GM21367 (cell line): ENCODE data around the gene TEX29.

Experiments used
- ATAC-seq: cut with Tn5 transposase; IDR thresholded peaks from one replicate; pipeline ENCODE4 v1.9.1; 2021; ENCODE audit not compliant: unreplicated experiment

TEX29 gene

GRCh38 chr13:111365149-111366005 lies 44.9 kb downstream of the TEX29 start:
- no peak for ATAC-seq

GRCh38 chr13:111367340-111367739 lies 46.9 kb downstream of the TEX29 start:
- ATAC-seq, result no peak

DNA sequence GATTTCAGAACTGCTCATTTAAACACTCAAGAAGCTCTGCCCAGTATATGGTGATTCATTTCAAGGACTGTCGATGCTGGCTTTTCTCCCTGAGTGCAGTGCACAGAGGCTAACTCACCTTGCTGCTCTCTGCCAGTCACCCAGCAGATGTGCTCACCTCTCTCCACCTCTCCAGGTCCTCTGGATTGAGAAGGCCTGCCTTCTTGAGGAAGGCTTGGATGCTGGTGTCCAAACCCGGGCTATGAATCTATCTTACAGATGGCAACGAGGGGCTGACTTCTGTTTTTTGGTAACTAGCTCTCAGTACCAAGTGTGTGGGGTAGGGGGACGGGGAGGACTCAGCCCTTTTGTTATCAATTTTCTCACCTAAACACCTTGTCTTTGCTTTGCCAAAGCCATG lies 47.6 kb downstream of the TEX29 start:
- no peak for ATAC-seq

DNA sequence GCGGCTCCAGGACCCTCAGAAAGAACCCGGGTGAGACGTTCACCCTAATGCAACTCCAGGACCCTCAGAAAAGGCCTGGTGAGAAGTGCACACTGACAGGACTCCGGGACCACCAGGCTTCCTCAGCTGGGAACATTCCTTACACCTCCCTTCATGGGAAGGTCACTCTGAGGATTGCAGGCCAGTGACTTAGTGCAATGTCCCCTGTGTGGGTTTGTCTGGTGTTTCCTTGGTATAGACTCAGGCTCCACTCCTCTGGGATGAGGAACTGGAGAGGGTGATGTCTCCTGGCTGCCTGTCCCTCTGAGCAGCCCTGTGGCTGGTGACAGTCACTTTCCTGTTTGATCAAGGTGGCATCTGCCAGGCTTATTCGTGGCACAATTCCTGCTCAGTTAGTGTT lies 49.7 kb downstream of the TEX29 start:
- no peak for ATAC-seq

GRCh38 chr13:111370570-111371535 lies 50.4 kb downstream of the TEX29 start:
- ATAC-seq, result no peak

- ATAC-seq, result no peak
Measured at GRCh38 chr13:111371720-111372119, 51.3 kb downstream of the TEX29 start.

DNA sequence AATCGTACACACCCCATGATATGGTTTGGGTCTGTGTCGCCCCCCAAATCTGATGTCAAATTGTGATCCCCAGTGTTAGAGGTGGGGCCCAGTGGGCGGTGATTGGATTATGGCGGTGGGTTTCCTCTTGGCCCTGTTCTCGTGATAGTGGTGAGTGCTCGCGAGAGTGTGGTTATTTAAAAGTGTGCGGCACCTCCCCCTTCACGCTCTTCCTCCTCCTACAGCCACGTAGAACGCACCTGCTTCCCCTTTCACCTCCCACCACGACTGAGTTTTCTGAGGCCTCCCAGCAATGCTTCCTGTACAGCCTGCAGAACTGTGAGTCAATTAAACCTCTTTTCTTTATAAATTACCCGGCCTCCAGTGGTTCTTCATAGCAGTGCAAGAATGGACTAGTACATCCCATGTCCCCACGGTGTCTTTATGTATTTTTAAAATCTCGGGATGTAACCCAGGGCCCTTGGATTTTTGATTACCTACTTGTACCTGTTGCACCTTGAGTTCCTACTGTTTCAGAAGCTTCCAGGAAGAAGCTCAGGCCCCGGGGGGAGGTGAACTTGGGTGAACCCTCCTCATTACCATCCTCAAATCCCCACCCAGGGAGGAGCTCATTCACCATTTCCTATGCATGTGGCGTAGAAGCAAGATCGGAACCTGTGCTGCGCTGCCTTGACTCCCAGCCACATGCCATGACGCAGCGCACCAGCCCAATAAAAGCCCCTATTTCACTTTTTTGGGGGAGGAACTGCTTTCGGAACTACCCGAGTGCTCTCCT lies 52.4 kb downstream of the TEX29 start:
- no peak for ATAC-seq

- ATAC-seq, result no peak
Measured at GRCh38 chr13:111373486-111373885, 53.0 kb downstream of the TEX29 start.

GRCh38 chr13:111380431-111380830 lies 60.0 kb downstream of the TEX29 start:
- ATAC-seq, result no peak

DNA sequence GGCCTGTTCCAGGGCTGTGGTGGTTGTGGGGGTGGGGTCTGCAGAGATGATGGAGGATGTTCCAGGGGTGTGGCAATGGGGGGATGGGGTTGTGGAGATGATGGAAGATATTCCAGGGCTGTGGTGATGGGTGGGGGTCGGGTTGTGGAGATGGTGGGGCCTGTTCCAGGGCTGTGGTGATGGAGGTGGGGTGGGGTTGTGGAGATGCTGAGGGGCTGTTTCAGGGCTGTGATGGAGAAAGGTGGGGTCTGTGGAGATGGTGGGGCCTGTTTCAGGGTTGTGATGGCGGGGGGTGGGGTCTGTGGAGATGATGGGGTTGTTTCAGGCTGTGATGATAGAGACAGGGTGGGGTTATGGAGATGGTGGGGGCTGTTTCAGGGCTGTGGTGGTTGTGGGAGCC lies 62.0 kb downstream of the TEX29 start:
- no peak for ATAC-seq

GRCh38 chr13:111382877-111383276 lies 62.4 kb downstream of the TEX29 start:
- no peak for ATAC-seq

DNA sequence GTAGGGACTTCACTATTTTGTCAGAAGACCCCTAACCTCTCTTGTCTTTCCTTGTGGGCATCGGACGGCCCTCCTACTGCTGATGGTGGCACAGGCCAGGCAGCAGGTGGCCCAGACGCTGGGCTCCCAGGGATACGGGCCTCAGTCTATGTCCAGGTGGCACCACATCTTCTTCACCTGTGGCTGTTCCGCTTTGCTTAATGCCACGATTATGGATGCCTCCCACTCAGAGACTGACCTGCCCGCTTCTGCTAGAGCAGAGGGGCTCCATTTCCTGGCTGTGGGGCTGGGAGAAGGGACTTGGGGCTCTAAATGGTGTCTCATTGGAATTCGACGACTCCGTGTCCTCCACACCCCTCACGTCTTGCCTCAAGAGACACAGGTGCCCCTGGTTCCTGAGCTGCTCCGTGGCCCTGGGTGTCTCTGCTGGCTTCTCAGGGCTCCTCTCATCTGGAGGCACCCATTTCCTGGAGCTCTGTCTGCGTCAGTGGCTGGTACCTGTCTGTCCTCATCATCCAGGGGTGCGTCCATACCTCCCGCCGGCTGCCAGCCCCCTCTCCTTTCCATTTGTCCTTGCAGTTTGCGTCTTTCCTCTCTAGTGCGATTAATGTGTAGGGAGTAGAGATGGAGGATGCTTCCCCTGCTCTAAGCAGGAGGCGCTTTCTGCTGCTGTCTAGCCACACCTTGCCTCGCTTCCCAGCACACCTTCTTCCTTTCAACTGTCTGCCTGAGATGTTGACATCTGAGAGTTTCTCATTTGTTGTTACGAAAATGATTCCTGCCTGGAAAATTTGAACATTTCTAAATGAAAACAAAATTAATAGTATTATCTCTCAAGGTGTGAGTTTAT lies 63.4 kb downstream of the TEX29 start:
- ATAC-seq, result no peak

- ATAC-seq, result no peak
Measured at GRCh38 chr13:111384441-111385182, 64.2 kb downstream of the TEX29 start.

DNA sequence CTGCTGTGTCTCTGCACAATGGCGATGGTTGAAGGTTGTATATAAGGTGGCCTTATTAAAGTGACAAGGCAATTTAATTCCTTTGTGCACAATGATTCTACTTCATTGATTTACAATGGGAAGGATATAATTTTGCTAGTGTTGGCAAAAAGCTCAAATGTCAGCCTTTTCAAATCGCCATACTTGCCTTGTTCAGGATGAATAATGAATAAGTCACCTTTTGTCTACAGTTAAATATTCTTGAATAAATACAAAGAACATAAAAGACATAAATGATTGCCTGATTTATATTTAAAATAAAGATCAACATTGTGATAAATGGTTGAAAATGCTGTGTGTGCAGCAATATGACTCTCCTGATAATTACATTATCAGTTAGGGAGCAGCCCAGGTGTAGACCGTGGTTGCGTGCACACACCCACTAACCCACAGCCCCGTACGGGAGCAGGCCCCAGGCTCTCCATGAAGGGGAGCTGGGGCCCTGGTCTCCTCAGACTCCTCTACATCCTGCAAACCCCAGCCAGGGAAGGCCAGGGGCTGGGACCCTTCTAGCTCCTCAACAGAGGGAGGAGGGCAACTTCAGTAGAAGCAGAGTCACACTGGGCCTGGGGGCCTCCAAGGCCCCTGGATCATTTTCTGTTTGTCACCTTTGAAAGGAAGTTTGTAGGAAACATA lies 64.9 kb downstream of the TEX29 start:
- ATAC-seq, result no peak

- ATAC-seq, result no peak
Measured at GRCh38 chr13:111387026-111387871, 66.8 kb downstream of the TEX29 start.

DNA sequence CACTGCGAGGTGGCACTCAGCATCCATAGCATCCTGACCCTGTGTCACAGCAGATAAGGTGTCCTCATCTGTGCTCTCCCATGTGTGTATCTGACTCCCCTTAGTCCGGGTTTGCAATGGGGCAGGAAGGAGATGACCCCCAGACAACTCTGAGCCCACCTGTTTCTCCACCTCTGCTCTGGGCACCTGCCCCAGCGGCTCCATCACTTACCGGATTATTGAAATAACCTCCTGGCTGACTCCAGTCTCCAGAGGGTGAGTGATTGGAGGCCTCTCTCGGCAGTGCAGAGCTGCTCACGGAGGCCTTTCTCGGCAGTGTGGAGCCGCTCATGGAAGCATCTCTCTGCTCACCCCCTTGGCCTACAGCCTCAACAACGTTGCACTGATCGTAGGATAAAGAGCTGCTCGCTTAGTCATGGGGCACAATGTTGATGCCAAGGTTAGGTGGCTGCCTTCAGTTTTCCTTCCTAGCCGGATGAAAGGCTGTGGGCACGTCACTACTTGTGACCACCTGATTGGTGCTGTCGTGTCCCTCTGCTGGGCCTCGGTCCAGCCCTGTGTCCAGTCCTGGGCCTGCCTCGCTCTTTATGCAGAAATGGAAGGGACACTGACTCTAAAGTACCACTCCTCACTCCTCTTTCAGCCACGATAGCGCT lies 67.6 kb downstream of the TEX29 start:
- no peak for ATAC-seq

DNA sequence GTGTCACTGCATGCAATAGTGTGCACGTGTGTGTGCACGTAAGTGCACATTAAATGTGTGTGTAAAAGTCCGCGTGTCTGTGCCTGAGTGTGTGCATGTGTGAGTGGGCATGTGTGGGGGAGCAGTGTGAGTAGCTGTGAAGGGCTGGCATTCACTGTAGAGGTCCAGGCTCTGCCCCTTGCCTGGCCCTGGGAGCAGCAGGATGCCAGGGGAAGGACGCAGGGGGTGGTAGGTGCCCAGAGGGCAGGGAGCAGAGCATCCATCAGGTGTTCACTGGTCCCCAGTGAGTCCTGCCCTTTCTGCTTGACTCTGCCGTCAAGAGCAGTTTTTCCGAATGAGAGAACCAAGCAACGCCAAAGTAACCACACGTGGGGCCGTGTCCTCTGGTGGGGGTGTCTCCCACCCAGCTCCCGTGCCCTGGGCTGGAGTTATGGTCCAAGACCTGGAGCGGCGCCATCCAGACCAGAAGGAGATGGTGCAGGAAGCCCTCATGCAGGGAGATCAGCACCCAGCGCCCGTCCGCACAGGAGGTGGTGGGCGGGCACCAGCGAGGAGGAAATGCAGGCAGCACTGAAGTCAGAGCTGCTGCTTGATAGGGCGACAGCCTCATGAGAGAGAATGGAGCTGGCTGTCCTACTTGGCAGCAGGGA lies 68.5 kb downstream of the TEX29 start:
- ATAC-seq, result no peak
